Embryonic facial prominence (tissue), 1 donor: ENCODE results near the gene C4BPA.

Source experiments
- DNase-seq: peaks from one replicate; pipeline ENCODE4 v3.0.0-alpha.2; 2016; ENCODE audit errors: extremely low spot score

C4BPA gene

DNA sequence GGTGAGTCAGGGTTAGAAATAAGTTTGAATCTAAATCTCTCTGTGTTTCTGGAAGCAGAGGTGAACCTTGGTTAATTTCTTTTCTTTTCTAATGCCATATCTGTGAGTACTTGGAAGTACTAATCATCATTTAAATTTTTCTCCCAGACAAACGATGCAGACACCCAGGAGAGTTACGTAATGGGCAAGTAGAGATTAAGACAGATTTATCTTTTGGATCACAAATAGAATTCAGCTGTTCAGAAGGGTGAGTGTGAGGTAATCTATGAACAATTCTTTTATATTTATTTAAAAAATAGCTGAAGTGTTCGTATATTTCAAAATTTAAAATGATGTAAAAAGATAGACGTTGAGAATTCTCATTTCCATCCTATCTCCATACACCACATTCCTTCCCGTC is 11.2 kb downstream of the C4BPA start:
- DNase-seq, result no peak

DNA sequence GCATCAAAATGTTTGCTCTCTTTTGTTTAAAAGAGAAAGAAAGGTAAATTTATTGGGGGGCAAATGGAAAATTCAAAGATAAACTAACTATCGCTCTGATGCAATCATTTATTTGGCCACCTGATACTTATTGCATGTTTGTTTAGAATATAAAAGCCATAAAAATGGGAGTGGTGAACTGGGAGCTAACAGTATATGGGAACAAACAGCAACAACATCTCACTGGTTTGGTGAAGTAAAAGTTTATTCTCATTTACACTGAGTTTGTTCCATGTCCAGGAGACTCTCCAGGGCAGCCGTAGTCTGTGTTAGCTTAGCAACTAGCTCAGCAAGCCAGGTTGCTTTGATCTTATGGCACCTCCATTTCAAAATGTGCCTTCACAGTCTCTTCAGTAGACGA is 20.4 kb downstream of the C4BPA start:
- DNase-seq, result no peak

- no peak for DNase-seq
Measured at GRCh38 chr1:207128336-207128921, 24.4 kb downstream of the C4BPA start.

DNA sequence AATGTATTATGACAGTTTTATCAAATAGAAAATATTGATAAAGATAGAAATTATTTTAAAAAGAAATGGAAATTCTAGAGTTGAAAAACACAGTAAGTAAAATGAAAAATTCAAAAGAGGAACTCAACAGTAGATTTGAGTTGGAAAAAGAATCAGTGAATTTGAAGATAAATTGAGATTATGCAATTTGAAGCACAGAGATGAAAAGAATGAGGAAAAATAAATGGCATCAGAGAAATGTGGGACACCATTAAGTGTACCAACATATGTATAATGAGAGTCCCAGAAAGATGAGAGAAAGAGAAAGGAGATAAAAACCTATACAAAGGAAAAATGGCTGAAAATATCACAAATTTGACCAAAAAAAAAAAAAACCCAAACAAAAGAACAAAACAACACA is 25.0 kb downstream of the C4BPA start:
- DNase-seq, result no peak

DNA sequence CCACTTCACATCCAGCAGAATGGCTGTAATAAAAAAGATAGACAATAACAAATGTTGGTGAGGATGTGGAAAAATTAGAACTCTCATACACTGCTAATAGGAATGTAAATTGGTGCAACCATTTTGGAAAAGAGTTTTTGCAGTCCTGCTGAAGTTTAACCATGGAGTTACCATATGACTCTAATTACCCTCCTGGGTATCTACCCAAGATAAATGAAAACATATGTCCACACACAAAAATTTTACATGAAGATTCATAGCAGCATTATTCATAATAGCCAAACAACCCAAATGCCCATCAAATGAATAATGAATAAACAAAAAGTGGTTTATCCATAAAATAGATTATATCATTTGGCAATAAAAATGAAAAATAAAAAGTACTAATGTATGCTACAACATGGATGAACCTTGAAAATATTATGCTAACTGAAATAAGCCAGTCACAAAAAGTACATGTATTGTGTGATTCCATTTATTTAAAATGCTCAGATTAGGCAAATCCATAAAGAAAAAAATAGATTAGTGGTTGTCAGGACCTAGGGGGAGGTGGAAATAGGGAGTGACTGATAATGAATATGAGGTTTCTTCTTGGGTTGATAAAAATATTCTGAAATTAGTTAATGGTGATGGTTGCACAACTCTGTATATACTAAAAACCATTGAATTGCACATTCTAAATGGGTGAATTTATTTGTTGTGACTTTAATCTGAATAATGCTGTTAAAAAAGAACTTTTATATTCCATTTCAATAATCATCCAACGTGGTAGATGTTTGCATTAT is 26.4 kb downstream of the C4BPA start:
- DNase-seq, result no peak

DNA sequence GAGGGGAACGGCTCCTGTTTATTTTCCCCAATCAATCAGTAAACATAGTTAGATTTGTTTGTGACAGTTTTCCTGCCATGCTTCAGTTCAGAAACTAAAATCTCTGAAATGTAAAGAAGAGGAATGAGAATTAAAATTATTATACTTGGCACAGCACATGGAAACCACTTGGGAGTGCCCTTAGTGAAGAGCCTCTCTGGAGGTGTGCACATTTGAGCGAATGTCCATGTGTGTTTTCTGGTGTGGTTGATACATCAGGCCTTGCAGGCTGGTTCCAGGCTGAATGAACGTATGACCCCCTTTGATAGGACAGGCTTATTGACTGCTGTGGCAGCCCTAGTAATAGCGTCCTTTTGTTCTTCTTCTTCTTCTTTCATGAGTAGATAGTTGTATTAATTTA is 27.1 kb downstream of the C4BPA start:
- DNase-seq, result no peak

GRCh38 chr1:207134581-207134980 is 30.5 kb downstream of the C4BPA start:
- no peak for DNase-seq

GRCh38 chr1:207139616-207140015 is 35.6 kb downstream of the C4BPA start:
- DNase-seq, result no peak

GRCh38 chr1:207140536-207140935 is 36.5 kb downstream of the C4BPA start:
- DNase-seq, result no peak

DNA sequence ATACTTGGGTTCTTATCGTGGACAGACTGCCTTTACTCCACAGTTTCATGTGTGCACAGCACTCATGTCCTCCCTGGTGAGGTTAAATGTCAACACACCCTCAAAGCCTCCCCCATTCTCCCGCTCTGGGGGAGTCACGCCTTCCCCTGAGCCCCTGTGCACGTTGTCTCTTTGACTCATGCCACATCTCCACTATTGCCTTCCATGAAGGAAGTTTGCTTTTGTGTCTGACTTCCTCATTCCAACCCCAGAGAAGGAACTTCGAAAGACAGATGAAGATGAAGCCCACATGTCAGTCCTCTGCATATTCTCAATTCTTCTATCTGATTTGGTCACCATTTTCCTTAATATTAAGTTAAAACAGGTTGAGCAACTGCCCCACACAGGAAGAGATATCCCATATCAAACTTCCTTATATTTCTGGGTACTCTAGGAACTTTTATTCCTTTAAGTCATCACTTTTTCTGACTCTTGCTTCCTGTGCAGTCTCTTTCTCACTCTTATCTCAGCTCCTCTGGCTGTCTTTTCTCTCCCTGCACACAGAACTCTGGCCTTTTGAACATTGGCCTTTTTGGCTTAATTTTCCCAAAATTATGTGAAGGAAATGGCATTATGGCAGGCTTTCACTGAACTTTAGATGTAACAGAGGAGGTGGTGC is 41.5 kb downstream of the C4BPA start:
- no peak for DNase-seq

DNA sequence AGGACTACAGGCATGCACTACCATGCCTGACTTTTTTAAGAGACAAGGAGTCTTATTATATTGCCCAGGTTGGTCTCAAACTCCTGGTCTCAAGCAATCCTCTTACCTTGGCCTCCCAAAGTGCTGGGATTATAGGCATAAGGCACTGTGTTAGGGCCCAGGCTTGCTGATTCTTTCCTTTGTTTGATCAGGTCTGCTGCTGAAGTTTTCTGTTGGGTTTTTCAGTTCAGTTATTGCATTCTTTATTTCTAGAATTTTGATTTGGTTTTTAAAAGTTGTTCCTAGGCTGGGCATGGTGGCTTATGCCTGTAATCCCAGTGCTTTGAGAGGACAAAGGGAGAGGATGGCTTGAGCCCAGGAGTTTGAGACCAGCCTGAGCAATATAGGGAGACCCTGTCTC is 47.9 kb downstream of the C4BPA start:
- DNase-seq, result no peak

DNA sequence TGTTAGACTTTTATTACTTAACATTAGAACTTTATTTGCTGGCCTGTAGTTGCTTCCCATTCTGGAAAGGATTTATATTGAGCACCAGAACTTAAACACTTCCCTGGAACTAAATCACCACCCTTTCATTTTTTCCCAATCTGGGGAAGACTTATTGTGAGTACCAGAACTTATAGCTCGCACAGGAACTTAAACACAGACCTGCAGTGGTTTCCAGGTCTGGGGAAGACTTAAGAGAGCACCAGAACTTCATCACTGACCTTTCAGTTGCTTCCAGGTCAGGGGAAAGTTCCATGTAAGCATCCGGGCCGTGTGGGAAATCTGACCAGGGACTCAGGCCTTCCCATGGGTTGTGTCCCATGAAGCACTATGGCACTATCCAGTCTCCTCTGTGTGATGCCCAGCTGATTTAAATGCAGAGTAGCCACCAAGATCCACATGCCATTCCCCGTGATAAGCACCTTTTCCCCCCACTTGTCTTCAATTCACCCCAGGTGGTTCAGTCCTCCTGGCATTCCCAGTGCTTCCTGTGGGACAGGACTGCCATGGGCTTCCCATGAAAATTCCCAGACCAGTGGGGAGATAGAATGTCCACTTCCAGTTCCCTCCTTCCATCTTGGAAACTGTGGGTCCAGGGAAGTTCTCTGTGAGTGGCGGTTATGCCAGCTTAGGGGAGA is 48.9 kb downstream of the C4BPA start:
- DNase-seq, result no peak

- DNase-seq, result no peak
Measured at GRCh38 chr1:207155028-207155427, 51.0 kb downstream of the C4BPA start.

- no peak for DNase-seq
Measured at GRCh38 chr1:207156095-207156494, 52.1 kb downstream of the C4BPA start.

GRCh38 chr1:207156826-207157225 is 52.8 kb downstream of the C4BPA start:
- no peak for DNase-seq

- DNase-seq, result no peak
Measured at GRCh38 chr1:207164086-207164485, 60.1 kb downstream of the C4BPA start.

- no peak for DNase-seq
Measured at GRCh38 chr1:207172321-207172720, 68.3 kb downstream of the C4BPA start.

- DNase-seq, result no peak
Measured at GRCh38 chr1:207172885-207173284, 68.9 kb downstream of the C4BPA start.

GRCh38 chr1:207173396-207173795 is 69.4 kb downstream of the C4BPA start:
- DNase-seq, result no peak

DNA sequence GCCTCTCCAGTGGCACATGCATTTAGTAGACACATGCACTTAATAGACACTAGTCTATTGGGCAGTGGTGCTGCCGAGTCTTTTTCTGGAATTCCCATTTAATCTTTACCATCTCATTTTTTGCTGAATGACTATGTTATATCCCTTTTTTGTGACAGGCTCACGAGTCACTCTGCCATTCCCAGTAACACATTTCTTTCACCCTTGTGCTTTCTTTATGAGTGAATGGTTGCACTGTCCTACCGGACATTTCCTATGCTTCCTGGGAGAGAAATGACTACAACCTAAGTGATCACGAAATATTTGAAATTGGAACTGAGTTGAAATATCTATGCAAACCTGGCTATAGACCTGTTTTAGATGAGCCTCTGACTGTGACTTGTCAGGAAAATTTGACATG is 70.9 kb downstream of the C4BPA start:
- DNase-seq, result no peak

GRCh38 chr1:207179036-207179435 is 75.0 kb downstream of the C4BPA start:
- DNase-seq, result no peak

DNA sequence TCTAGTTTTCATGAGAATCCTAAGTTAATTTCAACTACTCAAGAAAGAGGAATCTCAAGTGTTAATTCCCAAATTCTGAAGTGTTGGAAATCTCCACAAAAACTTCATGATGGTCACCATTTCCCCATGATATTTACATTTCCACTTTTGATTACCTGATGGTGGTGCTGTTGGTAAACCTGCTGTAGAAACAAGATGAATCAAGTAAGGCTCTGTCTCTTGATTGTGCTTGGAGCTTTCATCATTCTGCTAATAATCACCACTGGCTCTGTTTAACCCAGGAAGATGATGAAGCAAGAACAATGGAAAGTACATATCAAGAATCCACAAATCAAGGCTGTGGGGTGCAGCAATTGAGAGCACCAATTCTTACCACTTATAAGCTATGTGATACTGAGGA is 77.8 kb downstream of the C4BPA start:
- no peak for DNase-seq

DNA sequence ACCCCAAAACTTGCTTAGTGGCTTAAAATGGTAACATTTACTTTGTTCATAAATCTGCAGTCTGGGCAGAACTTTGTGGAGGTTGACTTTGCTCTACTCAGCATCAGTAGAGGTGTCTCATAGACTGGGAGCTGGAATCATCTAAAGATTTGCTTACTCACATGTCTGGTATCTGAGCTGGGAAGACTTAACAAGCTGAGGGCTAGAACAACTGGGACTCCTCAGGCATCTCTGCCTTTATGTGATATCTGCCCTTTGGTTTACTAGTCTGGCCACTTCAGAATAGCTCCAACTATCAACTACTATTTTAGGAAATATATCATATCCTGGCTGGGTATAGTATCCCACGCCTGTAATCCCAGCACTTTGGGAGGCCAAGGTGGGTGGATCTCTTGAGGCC is 82.5 kb downstream of the C4BPA start:
- DNase-seq, result no peak
